DND-41 (cell line): ENCODE results near the gene MATN1.

ENCODE experiments used
- EZH2 ChIP-seq: IDR thresholded peaks from 3 replicates; pipeline ENCODE4 v1.6.1; 2012; ENCODE audit warnings: borderline replicate concordance, low read depth, mild to moderate bottlenecking, moderate library complexity, low read length, inconsistent platforms; ENCODE audit not compliant: severe bottlenecking
- TF ChIP-seq, protein P1 (sequence below): IDR thresholded peaks from 2 replicates; pipeline ENCODE4 v1.5.1; 2012; ENCODE audit warnings: borderline replicate concordance, low read length, moderate library complexity, mild to moderate bottlenecking; ENCODE audit not compliant: poor library complexity, severe bottlenecking; ENCODE audit errors: extremely low read depth

DNA sequence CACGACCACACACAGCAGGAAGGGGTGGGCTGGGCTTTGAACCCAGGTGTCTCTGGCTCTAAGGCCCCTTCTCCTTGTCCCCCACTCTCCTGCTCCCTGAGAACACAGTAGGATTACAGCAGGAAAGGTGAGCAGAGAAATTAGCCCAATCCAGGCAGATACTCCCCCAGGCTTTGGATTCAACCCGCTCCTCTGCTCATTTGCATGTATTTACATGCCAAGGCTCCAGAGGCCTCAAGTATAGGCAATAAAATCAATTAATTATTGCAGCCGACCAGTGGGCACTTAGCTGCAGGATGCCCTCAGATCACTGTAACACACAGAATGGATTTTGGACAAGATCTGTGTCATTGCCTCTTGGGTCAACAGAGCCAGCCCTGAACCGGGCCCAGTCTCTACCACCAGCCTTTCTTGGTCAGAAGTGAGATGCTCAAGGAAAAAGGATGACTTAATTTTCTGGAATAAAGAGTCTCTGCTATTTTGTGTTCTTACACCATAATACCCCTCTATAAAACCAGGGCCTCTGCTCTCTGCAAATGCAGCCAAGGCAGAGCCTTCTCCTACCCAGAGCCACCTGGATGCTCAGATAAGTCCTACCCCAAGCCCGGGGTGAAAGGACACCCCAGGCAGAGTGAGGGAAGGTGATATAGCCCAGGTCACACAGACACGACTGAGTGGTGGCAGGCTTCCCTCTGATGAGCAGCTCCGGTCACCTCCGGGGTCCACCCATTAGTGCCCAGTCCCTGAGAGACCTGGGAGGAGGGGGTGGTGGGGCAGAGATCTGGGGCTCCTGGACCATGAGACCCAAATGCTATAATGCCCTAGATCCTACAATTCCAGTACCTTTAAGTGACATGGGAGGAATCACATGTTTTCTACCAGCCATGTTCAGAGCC, 28.9 kb downstream of the MATN1 start:
- TF ChIP-seq, protein P1, sequence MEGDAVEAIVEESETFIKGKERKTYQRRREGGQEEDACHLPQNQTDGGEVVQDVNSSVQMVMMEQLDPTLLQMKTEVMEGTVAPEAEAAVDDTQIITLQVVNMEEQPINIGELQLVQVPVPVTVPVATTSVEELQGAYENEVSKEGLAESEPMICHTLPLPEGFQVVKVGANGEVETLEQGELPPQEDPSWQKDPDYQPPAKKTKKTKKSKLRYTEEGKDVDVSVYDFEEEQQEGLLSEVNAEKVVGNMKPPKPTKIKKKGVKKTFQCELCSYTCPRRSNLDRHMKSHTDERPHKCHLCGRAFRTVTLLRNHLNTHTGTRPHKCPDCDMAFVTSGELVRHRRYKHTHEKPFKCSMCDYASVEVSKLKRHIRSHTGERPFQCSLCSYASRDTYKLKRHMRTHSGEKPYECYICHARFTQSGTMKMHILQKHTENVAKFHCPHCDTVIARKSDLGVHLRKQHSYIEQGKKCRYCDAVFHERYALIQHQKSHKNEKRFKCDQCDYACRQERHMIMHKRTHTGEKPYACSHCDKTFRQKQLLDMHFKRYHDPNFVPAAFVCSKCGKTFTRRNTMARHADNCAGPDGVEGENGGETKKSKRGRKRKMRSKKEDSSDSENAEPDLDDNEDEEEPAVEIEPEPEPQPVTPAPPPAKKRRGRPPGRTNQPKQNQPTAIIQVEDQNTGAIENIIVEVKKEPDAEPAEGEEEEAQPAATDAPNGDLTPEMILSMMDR, result no peak
- no peak for TF ChIP-seq EZH2
